A172 (cell line): ENCODE results near the gene HCN3. TPM values are rescaled to one million over a fixed set of nuclear protein-coding genes. Genes with fewer than 3 reads are reported as not detected.

Experiments used
- DNase-seq: peaks from one replicate; pipeline ENCODE4 v3.0.0-alpha.2; 2015; ENCODE audit warnings: low spot score
- total RNA-seq: library from RNA; depleted of rRNA; stranded (reverse); fragments of >200 nt; shearing (Covaris generic); gene quantifications from 2 replicates; pipeline ENCODE4 v1.2.3, GENCODE V29; 2014; rRNA removed

The HCN3 gene
- total RNA-seq, 1 experiment from 2014 or later = 1.0 TPM

DNA sequence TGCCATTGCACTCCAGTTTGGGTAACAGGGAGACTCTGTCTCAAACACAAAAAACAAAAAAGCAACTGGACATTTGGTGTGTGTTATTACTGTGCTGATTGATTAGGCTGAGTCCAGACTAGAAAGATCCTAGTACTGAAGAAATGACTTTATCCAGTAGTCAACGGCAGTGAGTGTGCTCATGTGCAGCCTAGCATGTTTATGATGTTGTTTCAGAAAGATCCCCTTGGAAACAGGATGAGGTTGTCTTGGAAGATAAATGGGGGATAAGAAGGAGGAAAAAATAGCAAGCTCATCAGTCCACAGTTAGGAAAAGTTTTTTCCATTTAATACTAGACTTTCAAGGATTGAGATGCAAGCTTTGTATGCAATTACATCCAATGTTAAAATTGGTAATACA, 57.7 kb downstream of the HCN3 start:
- DNase-seq = no peak

Other genes with a start within 250 kb of the HCN3 start
- 0.90 TPM in 1 of 2 replicates, not detected in the other for gene DCST2, start 243.7 kb upstream of the HCN3 start, total RNA-seq
- not detected in 2 replicates for gene DCST1, start 243.6 kb upstream of the HCN3 start, total RNA-seq
- 144 and 154 TPM in 2 replicates for gene ADAM15, start 226.1 kb upstream of the HCN3 start, total RNA-seq
- gene EFNA4, start 213.7 kb upstream of the HCN3 start, total RNA-seq = 20.3 and 21.7 TPM in 2 replicates
- gene EFNA3, start 198.6 kb upstream of the HCN3 start, total RNA-seq = 1.5 and 2.5 TPM in 2 replicates
- 17.0 and 17.9 TPM in 2 replicates for gene EFNA1, start 149.6 kb upstream of the HCN3 start, total RNA-seq
- 30.4 and 39.8 TPM in 2 replicates for gene SLC50A1, start 141.6 kb upstream of the HCN3 start, total RNA-seq
- gene DPM3, start 136.9 kb upstream of the HCN3 start, total RNA-seq = 37.4 and 116 TPM in 2 replicates
- 122 and 126 TPM in 2 replicates for gene KRTCAP2, start 104.2 kb upstream of the HCN3 start, total RNA-seq
- gene TRIM46, start 103.6 kb upstream of the HCN3 start, total RNA-seq = 1.1 and 3.4 TPM in 2 replicates
- gene THBS3, start 69.6 kb upstream of the HCN3 start, total RNA-seq = 11.3 and 24.6 TPM in 2 replicates
- gene MTX1, start 68.8 kb upstream of the HCN3 start, total RNA-seq = 85.8 and 110 TPM in 2 replicates
- gene ENTREP3, start 22.0 kb upstream of the HCN3 start, total RNA-seq = 10.7 and 11.4 TPM in 2 replicates
- gene SCAMP3, start 15.1 kb upstream of the HCN3 start, total RNA-seq = 136 and 169 TPM in 2 replicates
- 13.9 and 21.6 TPM in 2 replicates for gene CLK2, start 4.0 kb upstream of the HCN3 start, total RNA-seq
- not detected in 2 replicates for gene PKLR, start 24.0 kb downstream of the HCN3 start, total RNA-seq
- gene FDPS, start 31.4 kb downstream of the HCN3 start, total RNA-seq = 304 and 375 TPM in 2 replicates
- 47.0 and 48.2 TPM in 2 replicates for gene RUSC1, start 43.4 kb downstream of the HCN3 start, total RNA-seq